ENCODE results near the gene POLR3F.
"Not testable (repeated sequence)": the region's sequence is repeated elsewhere in the genome, so short reads cannot be mapped to it uniquely, and the experiment has no call there.

Gene POLR3F

GRCh38 chr20:18507218-18508191, 40.3 kb downstream of the POLR3F start, which contains the start of gene SEC23B:
SEC23B (plus strand) TSS chr20:18507940; CDS start chr20:18510836, 2,896 bp downstream.
- DNase-seq: peak; percentile 97 to 99

DNA sequence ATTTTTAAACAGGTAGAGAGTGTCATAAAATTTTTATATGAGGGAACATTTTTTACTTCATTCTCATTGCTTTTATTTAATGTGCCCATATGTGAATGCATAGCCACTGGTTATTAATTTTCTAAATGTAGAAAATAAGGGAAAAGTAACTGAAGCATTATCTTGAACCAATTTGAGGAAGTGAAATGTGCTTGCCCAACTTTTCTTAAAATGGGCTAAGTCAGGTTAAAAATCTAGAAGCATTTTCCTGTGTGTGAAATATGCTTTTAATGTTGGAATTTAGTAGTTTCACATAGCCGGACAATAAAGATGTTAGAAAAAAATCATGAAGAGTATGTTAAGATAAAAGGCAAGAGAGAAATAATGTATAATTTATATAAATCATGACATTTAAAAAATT, 44.4 kb downstream of the POLR3F start:
- DNase-seq: no peak

DNA sequence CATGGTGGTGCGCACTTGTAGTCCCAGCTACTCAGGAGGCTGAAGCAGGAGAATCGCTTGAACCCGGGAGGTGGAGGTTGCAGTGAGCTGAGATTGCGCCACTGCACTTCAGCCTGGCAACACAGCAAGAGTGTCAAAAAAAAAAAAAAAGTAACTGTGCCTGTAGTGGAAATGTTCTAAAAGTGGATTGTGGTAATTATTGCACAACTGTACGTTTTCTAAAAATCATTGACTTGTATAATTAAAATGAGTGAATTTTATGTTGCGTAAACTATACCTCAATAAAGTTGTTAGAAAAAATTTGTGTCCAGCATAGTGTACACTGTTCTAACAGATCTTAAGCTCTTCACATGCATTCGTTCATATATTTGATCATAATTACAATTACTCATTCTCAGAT, 46.0 kb downstream of the POLR3F start:
- no peak for DNase-seq

GRCh38 chr20:18514127-18514526, 46.9 kb downstream of the POLR3F start:
- no peak for DNase-seq

DNA sequence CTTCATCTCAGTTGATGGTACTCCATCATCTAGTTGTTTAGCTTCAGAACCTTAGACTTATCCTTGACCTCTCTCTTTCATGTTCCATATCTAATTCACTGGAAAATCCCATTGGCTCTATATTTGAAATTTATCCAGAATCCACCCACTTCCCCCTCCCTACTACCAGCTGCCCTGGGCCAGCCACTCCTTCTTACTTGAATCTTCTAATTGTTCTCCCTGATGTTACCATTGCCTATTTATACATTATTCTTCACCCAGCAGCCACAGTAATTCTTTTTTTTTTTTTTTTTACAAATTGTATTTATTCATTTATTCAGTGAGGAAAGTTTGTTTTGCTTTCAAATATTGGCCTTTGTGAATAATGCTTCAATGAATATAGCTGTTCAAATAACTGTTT, 48.8 kb downstream of the POLR3F start:
- DNase-seq: no peak

DNA sequence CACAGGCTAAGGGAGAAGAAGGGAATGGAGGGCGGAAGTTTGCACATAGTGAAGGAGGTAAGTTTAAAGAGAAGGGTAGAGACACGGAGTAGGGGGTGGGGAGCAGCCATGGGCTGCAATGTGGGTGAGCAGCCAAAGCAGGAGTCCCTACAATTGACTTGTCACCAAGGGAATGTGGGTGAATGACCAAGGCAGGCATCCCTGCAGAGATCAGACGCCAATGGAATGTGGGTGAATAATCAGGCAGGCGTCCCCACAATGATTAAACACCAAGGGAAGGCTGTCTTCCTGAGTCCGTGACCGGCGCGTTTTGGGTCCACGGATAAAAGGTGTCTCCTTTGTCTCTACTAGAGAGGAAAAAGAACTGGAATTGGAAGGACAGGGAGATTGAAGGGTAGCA, 54.9 kb downstream of the POLR3F start:
- DNase-seq: not testable (repeated sequence)

- no peak for DNase-seq
Measured at GRCh38 chr20:18523066-18523465, 55.9 kb downstream of the POLR3F start.

DNA sequence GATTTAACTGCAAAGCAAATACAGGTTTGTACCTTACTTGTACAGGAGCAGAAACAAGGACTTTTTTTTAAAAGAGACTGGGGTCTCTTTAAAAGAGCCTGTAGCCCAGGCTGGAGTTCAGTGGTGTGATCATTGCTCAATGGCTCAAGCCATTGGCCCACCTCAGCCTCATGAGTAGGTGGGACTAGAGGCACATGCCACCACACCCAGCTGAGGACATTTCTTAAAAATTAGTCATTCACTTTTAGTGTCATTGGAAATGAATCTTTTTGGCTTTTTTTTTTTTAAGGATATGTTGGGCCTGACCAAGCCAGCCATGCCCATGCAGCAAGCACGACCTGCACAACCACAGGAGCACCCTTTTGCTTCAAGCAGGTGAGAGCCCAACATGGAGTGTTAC, 57.5 kb downstream of the POLR3F start:
- peak; percentile 41 to 55 for DNase-seq

DNA sequence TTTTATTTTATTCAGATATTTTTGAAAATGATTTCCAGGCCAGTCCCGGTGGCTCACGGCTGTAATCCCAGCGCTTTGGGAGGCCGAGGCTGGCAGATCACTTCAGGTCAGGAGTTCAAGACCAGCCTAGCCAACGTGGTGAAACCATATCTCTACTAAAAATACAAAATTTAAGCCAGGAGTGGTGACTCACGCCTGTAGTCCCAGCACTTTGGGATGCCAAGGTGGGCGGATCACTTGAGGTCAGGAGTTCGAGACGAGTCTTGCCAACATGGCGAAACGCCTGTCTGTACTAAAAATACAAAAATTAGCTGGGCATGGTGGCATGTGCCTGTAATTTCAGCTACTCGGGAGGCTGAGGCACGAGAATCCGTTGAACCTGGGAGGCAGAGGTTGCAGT, 59.6 kb downstream of the POLR3F start:
- not testable (repeated sequence) for DNase-seq

GRCh38 chr20:18527339-18527738, 60.1 kb downstream of the POLR3F start:
- no peak for DNase-seq

- peak in 1 of 2 experiments; percentile 12 for DNase-seq
Measured at GRCh38 chr20:18527836-18528235, 60.6 kb downstream of the POLR3F start.

- DNase-seq: no peak
Measured at GRCh38 chr20:18529041-18529440, 61.9 kb downstream of the POLR3F start.

GRCh38 chr20:18532626-18533025, 65.4 kb downstream of the POLR3F start:
- DNase-seq: no peak

- DNase-seq: no peak
Measured at GRCh38 chr20:18533491-18533890, 66.3 kb downstream of the POLR3F start.

DNA sequence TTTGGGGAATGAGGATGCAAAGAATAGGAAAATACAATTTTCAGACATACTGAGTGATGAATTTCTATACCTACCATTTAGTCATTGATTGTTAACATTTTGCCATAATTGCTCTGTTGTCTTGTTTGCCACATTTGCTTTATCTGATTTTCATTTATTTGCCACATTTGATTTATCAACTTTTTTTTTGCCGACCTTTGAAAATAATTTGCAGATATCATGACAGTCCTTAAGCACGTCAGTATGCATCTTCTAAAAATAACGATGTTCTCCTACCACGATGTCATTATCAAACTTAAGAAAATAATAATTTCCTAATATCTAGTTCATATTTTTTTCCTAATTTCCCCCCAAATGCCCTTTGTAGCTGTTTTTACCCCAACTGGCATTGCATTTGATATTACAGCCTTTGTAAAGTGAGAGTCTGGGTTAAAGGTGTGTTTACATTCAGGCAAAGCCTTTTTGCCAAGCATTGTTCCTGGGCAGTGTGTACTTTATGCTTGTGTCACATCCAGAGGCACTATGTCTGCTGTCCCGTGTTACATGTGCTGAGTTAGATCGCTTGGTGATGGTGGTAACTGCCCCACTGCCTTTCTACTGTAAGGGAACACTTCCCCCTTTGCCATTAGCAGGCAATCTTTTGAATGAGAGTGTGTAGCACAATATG, 66.9 kb downstream of the POLR3F start:
- no peak for DNase-seq

Data from SW 1271 (cell line).